Transverse colon (tissue), 4 donors: ENCODE measurements around the gene RTL5. TPM values are rescaled to one million over a fixed set of nuclear protein-coding genes. Genes with fewer than 3 reads are reported as not detected.

Experiments used
- DNase-seq: peaks from one replicate; pipeline ENCODE4 v3.0.0-alpha.2; 2019
- H3K27ac ChIP-seq, 4 donors: fragments of 200-600 bp; sonication (generic); 2 replicates each; pipeline ENCODE4 v1.5.1; 2016 to 2018; ENCODE audit warnings: inconsistent platforms in 4 of 4
- H3K27me3 ChIP-seq: fragments of 200-600 bp; sonication (generic); 2 replicates; pipeline ENCODE4 v1.5.1; 2017; ENCODE audit warnings: inconsistent platforms
- H3K36me3 ChIP-seq, 4 donors: fragments of 200-600 bp; sonication (generic); 2 replicates each; pipeline ENCODE4 v1.5.1; 2017 to 2019; ENCODE audit warnings: inconsistent platforms in 4 of 4
- H3K4me1 ChIP-seq, 4 donors: fragments of 200-600 bp; sonication (generic); 2 replicates each; pipeline ENCODE4 v1.5.1; 2017 to 2020; ENCODE audit warnings: inconsistent platforms in 4 of 4
- H3K4me3 ChIP-seq, 4 donors: fragments of 200-600 bp; sonication (generic); 1 replicate in 1 of 4; 2 replicates in 3 of 4; pipeline versions ENCODE4 v1.5.1 to v1.6.1; 2017 to 2019; ENCODE audit warnings: inconsistent platforms in 4 of 4
- H3K9me3 ChIP-seq, 2 donors: fragments of 200-600 bp; sonication (generic); 2 replicates each; pipeline ENCODE4 v1.5.1; 2017 to 2019; ENCODE audit warnings: inconsistent platforms in 2 of 2
- CTCF ChIP-seq, 5 experiments: fragments of 200-600 bp in 3 of 5; fragments of 450-650 bp in 2 of 5; sonication (generic) in 3 of 5; IDR thresholded peaks; 1 replicate in 2 of 5; 2 replicates in 3 of 5; pipeline ENCODE4 v1.5.1; 2016 to 2017; ENCODE audit warnings: antibody characterized with exemption in 5 of 5, inconsistent platforms in 3 of 5, mild to moderate bottlenecking in 2 of 5, moderate library complexity in 1 of 5
- EP300 ChIP-seq: sonication (generic); formaldehyde crosslinking; IDR thresholded peaks from one replicate; pipeline ENCODE4 v1.6.1; 2017; ENCODE audit warnings: antibody characterized with exemption, low read depth
- POLR2A ChIP-seq: fragments of 450-650 bp; IDR thresholded peaks from one replicate; pipeline ENCODE4 v1.6.1; 2016; ENCODE audit warnings: antibody characterized with exemption, mild to moderate bottlenecking, moderate library complexity
- POLR2AphosphoS5 ChIP-seq, 3 donors: sonication (generic); formaldehyde crosslinking; IDR thresholded peaks; one replicate each; pipeline ENCODE4 v1.6.1; 2016; ENCODE audit warnings: antibody characterized with exemption in 3 of 3
- WGBS, 2 donors: methylation state at CpG; one replicate each; pipeline ENCODE4 v1.1.5; 2018; ENCODE audit warnings: low coverage in 1 of 2; 5-methylcytosine and 5-hydroxymethylcytosine counted together
- in situ Hi-C, 4 donors: fragments of 200-750 bp; cut with MboI; loops; one replicate each; pipeline versions ENCODE4 v1.15.0 to v1.15.1; 2017; ENCODE audit warnings: low sequenced_read_pairs in 3 of 4, low pct_ligation_motif_present in 1 of 4, low pct_unique_long_range_greater_than_20kb in 1 of 4
- intact Hi-C: fragments of 100-400 bp; cut with DNase I; formaldehyde crosslinking; loops from one replicate; pipeline ENCODE4 v1.15.1; 2023; ENCODE audit warnings: low total_unique reads
- total RNA-seq, 4 donors: library from RNA; depleted of rRNA; stranded (reverse); fragments of >200 nt; gene quantifications; one replicate each; pipeline ENCODE4 v1.1.0, GENCODE V29; 2016

The RTL5 gene
- total RNA-seq, 4 donors from 2014 or later: 1.3 to 6.0 (median 2.5) TPM

GRCh38 chrX:72146527-72146926 is 14.8 kb upstream of the RTL5 start:
- no peak for DNase-seq
- no peak overlapping the region for H3K4me3 ChIP-seq
- intact Hi-C loops: no loop called here
- no peaks in the 10 kb centered on the region for H3K9me3 ChIP-seq
- H3K27ac ChIP-seq: no peak overlapping the region
- 80% methylated on average over 2 of the region's 2 CpGs; no CpG with 5 or more reads in 1 of the 2 donors for WGBS, 2 donors
- in situ Hi-C loops: loop anchor here in 1 of 4 donors (25.0 kb wide), 1 partner anchor 134 kb away; no protein-coding TSS in a partner anchor
- TF ChIP-seq CTCF (IDR thresholded peaks at IDR 0.05) (no peak), POLR2AphosphoS5 (IDR thresholded peaks at IDR 0.05) (no peak), EP300 (no peak), POLR2A (no peak)
- H3K27me3 ChIP-seq: no peaks in the 10 kb centered on the region
- H3K4me1 ChIP-seq: no peaks in the 10 kb centered on the region
- H3K36me3 ChIP-seq: no peaks in the 10 kb centered on the region

- H3K4me1 ChIP-seq: no peaks in the 10 kb centered on the region
- TF ChIP-seq POLR2A (no peak), CTCF (IDR thresholded peaks at IDR 0.05) (no peak), EP300 (no peak)
- intact Hi-C loops: no loop called here
- 28% methylated on average over 2 of the region's 2 CpGs; no CpG with 5 or more reads in 1 of the 2 donors for WGBS, 2 donors
- H3K36me3 ChIP-seq: no peaks in the 10 kb centered on the region
- H3K4me3 ChIP-seq: no peak overlapping the region
- H3K27me3 ChIP-seq: no peaks in the 10 kb centered on the region
- in situ Hi-C loops: loop anchor here in 1 of 4 donors (25.0 kb wide), 1 partner anchor 133 kb away; no protein-coding TSS in a partner anchor
- no peaks in the 10 kb centered on the region for H3K9me3 ChIP-seq
- DNase-seq: no peak
- no peak overlapping the region for H3K27ac ChIP-seq
Measured at GRCh38 chrX:72145181-72145580, 13.5 kb upstream of the RTL5 start.

- no peak overlapping the region for H3K4me3 ChIP-seq
- intact Hi-C loops: no loop called here
- H3K4me1 ChIP-seq: no peaks in the 10 kb centered on the region
- DNase-seq: no peak
- WGBS, 2 donors: 75% methylated on average over 2 of the region's 2 CpGs; no CpG with 5 or more reads in 1 of the 2 donors
- no peak overlapping the region for H3K27ac ChIP-seq
- no peaks in the 10 kb centered on the region for H3K27me3 ChIP-seq
- no peak for TF ChIP-seq EP300
- TF ChIP-seq CTCF (IDR thresholded peaks at IDR 0.05): no peak
- no peak for TF ChIP-seq POLR2AphosphoS5 (IDR thresholded peaks at IDR 0.05)
- TF ChIP-seq POLR2A: no peak
- H3K36me3 ChIP-seq: no peaks in the 10 kb centered on the region
- in situ Hi-C loops: loop anchor here in 1 of 4 donors (25.0 kb wide), 1 partner anchor 131 kb away; no protein-coding TSS in a partner anchor
- no peaks in the 10 kb centered on the region for H3K9me3 ChIP-seq
Measured at GRCh38 chrX:72143609-72143907, 11.8 kb upstream of the RTL5 start.

GRCh38 chrX:72142794-72143608 is 11.3 kb upstream of the RTL5 start:
- 70% methylated on average over 11 of the region's 11 CpGs; no CpG with 5 or more reads in 1 of the 2 donors for WGBS, 2 donors
- intact Hi-C loops: no loop called here
- TF ChIP-seq CTCF (IDR thresholded peaks at IDR 0.05): no peak
- TF ChIP-seq POLR2AphosphoS5 (IDR thresholded peaks at IDR 0.05): no peak
- TF ChIP-seq POLR2A: no peak
- no peak for TF ChIP-seq EP300

More at GRCh38 chrX:72142794-72143608, 11.3 kb upstream of the RTL5 start:
- in situ Hi-C loops: loop anchor here in 1 of 4 donors (25.0 kb wide), 1 partner anchor 131 kb away; no protein-coding TSS in a partner anchor
- H3K4me3 ChIP-seq: no peak overlapping the region
- no peak for DNase-seq
- no peaks in the 10 kb centered on the region for H3K36me3 ChIP-seq
- H3K27me3 ChIP-seq: no peaks in the 10 kb centered on the region
- H3K4me1 ChIP-seq: no peaks in the 10 kb centered on the region
- H3K27ac ChIP-seq: no peak overlapping the region
- no peaks in the 10 kb centered on the region for H3K9me3 ChIP-seq
